GM23338 (cell line): Measurements from ENCODE around the gene NGEF. TPM values are rescaled to one million over a fixed set of nuclear protein-coding genes. Genes with fewer than 3 reads are reported as not detected.

Source experiments
- ATAC-seq: fragments of 200-7000 bp; cut with Tn5 transposase; 3 replicates; pipeline ENCODE4 v1.9.1; 2020
- DNase-seq: peaks from one replicate; pipeline ENCODE4 v3.0.0-alpha.2; 2015; ENCODE audit warnings: low spot score
- H2AFZ ChIP-seq: fragments of 200-600 bp; sonication (generic); 2 replicates; pipeline ENCODE4 v1.8.0; 2016; ENCODE audit warnings: antibody characterized with exemption, mild to moderate bottlenecking, moderate library complexity
- H3F3A ChIP-seq: fragments of 200-600 bp; sonication (generic); replicated peaks from 2 replicates; pipeline ENCODE4 v1.8.0; 2017; ENCODE audit warnings: antibody characterized with exemption, mixed run types, low read depth
- H3K27ac ChIP-seq: fragments of 200-600 bp; sonication (generic); 2 replicates; pipeline ENCODE4 v1.6.1; 2016; ENCODE audit warnings: low read depth
- H3K27me3 ChIP-seq: fragments of 200-600 bp; sonication (generic); 2 replicates; pipeline ENCODE4 v1.8.0; 2016; ENCODE audit warnings: mild to moderate bottlenecking, mixed run types, moderate library complexity; ENCODE audit not compliant: insufficient read depth
- H3K36me3 ChIP-seq: fragments of 200-600 bp; sonication (generic); 2 replicates; pipeline ENCODE4 v1.8.0; 2016; ENCODE audit warnings: mild to moderate bottlenecking; ENCODE audit not compliant: insufficient read depth
- H3K4me1 ChIP-seq: fragments of 200-600 bp; sonication (generic); 2 replicates; pipeline ENCODE4 v1.8.0; 2016; ENCODE audit warnings: mild to moderate bottlenecking, moderate library complexity; ENCODE audit not compliant: insufficient read depth
- H3K4me2 ChIP-seq: fragments of 200-600 bp; sonication (generic); 2 replicates; pipeline ENCODE4 v1.7.1; 2017; ENCODE audit warnings: mixed run types
- H3K4me3 ChIP-seq: fragments of 200-600 bp; sonication (generic); 2 replicates; pipeline ENCODE4 v1.6.1; 2016; ENCODE audit warnings: mixed run types
- H3K79me2 ChIP-seq: fragments of 200-600 bp; sonication (generic); replicated peaks from 2 replicates; pipeline ENCODE4 v1.8.0; 2017; ENCODE audit warnings: mild to moderate bottlenecking; ENCODE audit not compliant: insufficient read depth
- H3K9me2 ChIP-seq: fragments of 200-600 bp; sonication (generic); 2 replicates; pipeline ENCODE4 v1.8.0; 2017; ENCODE audit not compliant: insufficient read depth
- H4K20me1 ChIP-seq: fragments of 200-600 bp; sonication (generic); replicated peaks from 2 replicates; pipeline ENCODE4 v1.8.0; 2017; ENCODE audit warnings: mild to moderate bottlenecking; ENCODE audit not compliant: insufficient read depth
- H3K27ac Mint-ChIP-seq: 2 replicates; pipeline ENCODE4 v1.8.0; 2020; ENCODE audit warnings: inconsistent platforms, mild to moderate bottlenecking, moderate library complexity, mixed read lengths
- H3K27me3 Mint-ChIP-seq: 3 replicates; pipeline ENCODE4 v1.8.0; 2022; ENCODE audit warnings: low read depth, mild to moderate bottlenecking, moderate library complexity, mixed read lengths, inconsistent platforms; ENCODE audit not compliant: insufficient read depth, poor library complexity
- H3K36me3 Mint-ChIP-seq: 3 replicates; pipeline ENCODE4 v1.8.0; 2021; ENCODE audit warnings: low read depth, mild to moderate bottlenecking, inconsistent platforms, moderate library complexity, mixed read lengths
- H3K4me1 Mint-ChIP-seq: 3 replicates; pipeline ENCODE4 v1.8.0; 2020; ENCODE audit warnings: mild to moderate bottlenecking, inconsistent platforms, mixed read lengths
- H3K4me3 Mint-ChIP-seq: 3 replicates; pipeline ENCODE4 v1.8.0; 2021; ENCODE audit warnings: moderate library complexity, mild to moderate bottlenecking, inconsistent platforms, mixed read lengths
- H3K9me3 Mint-ChIP-seq: 3 replicates; pipeline ENCODE4 v1.8.0; 2020; ENCODE audit warnings: moderate library complexity, mild to moderate bottlenecking, inconsistent platforms, mixed read lengths
- CREB1 ChIP-seq: fragments of 250-450 bp; sonication (Bioruptor Pico); IDR thresholded peaks from 2 replicates; pipeline ENCODE4 v1.5.0; 2020; ENCODE audit warnings: low read depth, mild to moderate bottlenecking, moderate library complexity
- CTCF ChIP-seq, 2 experiments: fragments of 200-600 bp in 1 of 2; sonication (generic) in 1 of 2; conservative IDR thresholded peaks; 2 replicates each; pipeline versions ENCODE4 v1.5.1 to v1.6.1; 2016 to 2017; ENCODE audit warnings: antibody characterized with exemption in 2 of 2, low read depth in 2 of 2, mild to moderate bottlenecking in 2 of 2, moderate library complexity in 1 of 2
- EZH2 ChIP-seq: fragments of 200-600 bp; sonication (generic); IDR thresholded peaks from one replicate; pipeline ENCODE4 v1.8.0; 2017; ENCODE audit warnings: antibody characterized with exemption, mild to moderate bottlenecking, low read depth; ENCODE audit not compliant: unreplicated experiment
- EZH2phosphoT487 ChIP-seq: fragments of 200-600 bp; sonication (generic); IDR thresholded peaks from one replicate; pipeline ENCODE4 v1.8.1; 2018; ENCODE audit warnings: antibody characterized with exemption; ENCODE audit not compliant: unreplicated experiment
- JUNB ChIP-seq: IDR thresholded peaks from one replicate; pipeline ENCODE4 v1.6.1; 2016; ENCODE audit warnings: antibody characterized with exemption; ENCODE audit not compliant: unreplicated experiment
- NANOG ChIP-seq: IDR thresholded peaks from 2 replicates; pipeline ENCODE4 v1.6.1; 2016; ENCODE audit warnings: antibody characterized with exemption, borderline replicate concordance
- POLR2AphosphoS5 ChIP-seq: IDR thresholded peaks from 2 replicates; pipeline ENCODE4 v1.6.1; 2016; ENCODE audit warnings: antibody characterized with exemption, low read depth
- REST ChIP-seq: IDR thresholded peaks from one replicate; pipeline ENCODE4 v1.6.1; 2018; ENCODE audit warnings: antibody characterized with exemption; ENCODE audit not compliant: unreplicated experiment
- STAT1 ChIP-seq: IDR thresholded peaks from one replicate; pipeline ENCODE4 v1.6.1; 2016; ENCODE audit warnings: antibody characterized with exemption; ENCODE audit not compliant: unreplicated experiment
- ZNF114 ChIP-seq: fragments of 250-450 bp; sonication (Bioruptor Pico); IDR thresholded peaks from 2 replicates; pipeline ENCODE4 v1.5.0; 2020; ENCODE audit warnings: mild to moderate bottlenecking, moderate library complexity
- ZNF331 ChIP-seq: fragments of 250-450 bp; sonication (Bioruptor Pico); IDR thresholded peaks from 2 replicates; pipeline ENCODE4 v1.5.0; 2020; ENCODE audit warnings: low read depth, mild to moderate bottlenecking, moderate library complexity
- ZNF462 ChIP-seq: fragments of 250-450 bp; sonication (Bioruptor Pico); IDR thresholded peaks from 2 replicates; pipeline ENCODE4 v1.5.0; 2020; ENCODE audit warnings: mild to moderate bottlenecking, moderate library complexity
- polyA plus RNA-seq: library from polyadenylated mRNA; unstranded; fragments of >200 nt; fragmentation: Nextera tagmentation; extraction: Ambion mirVana; gene quantifications from 2 replicates; pipeline ENCODE4 v1.2.1, GENCODE V29; 2016
- total RNA-seq: library from RNA; depleted of rRNA; stranded (reverse); fragments of >200 nt; shearing (Covaris generic); gene quantifications from 2 replicates; pipeline ENCODE4 v1.2.3, GENCODE V29; 2014
- TF ChIP-seq, protein P1 (sequence below): IDR thresholded peaks from 2 replicates; pipeline ENCODE4 v1.6.1; 2016; ENCODE audit warnings: antibody characterized with exemption

NGEF gene
- total and polyA plus RNA-seq, 2 experiments from 2014 or later, result 1.8 to 5.4 TPM

DNA sequence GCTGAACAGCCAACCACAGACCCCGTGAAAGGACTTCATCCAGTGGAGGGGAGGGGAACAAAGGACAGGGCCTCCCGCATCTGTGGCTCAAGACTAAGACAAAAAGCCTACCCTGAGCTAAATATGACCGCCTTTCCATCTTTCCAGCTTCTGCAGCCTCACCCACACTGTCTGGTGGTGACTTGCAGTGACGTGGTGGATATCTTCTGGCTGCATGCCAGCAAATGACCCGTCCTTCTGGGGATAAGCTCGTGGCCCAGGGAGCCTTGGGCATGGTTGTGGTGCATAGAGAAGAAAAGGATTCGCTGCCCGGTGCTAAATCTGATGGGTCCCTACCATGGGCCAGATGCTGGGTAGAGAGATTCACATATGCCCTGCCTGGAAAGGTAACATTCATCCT lies 8.7 kb upstream of the NGEF start:
- H3K9me2 ChIP-seq, result no peaks in the 10 kb centered on the region
- no peak overlapping the region for H3K27ac Mint-ChIP-seq
- H3K4me1 ChIP-seq, result no peaks in the 10 kb centered on the region
- no peak overlapping the region for H3K27ac ChIP-seq
- peaks cover 5% of the 10 kb centered on the region for H3K27me3 Mint-ChIP-seq
- DNase-seq (no peak), ATAC-seq (no peak)
- H3K9me3 Mint-ChIP-seq, result no peaks in the 10 kb centered on the region; the same call in 2 of the 3 replicates
- H4K20me1 ChIP-seq, result no peaks in the 10 kb centered on the region
- TF ChIP-seq POLR2AphosphoS5 (no peak), CREB1 (CRISPR knock-in tag) (no peak), STAT1 (no peak), ZNF331 (CRISPR knock-in tag) (no peak), NANOG (no peak), REST (no peak), CTCF (conservative IDR thresholded peaks at IDR 0.05; ENCODE audit: low read depth in 2 of 2) (no peak), JUNB (no peak), EZH2 (no peak), ZNF114 (CRISPR knock-in tag) (no peak), EZH2phosphoT487 (no peak), ZNF462 (CRISPR knock-in tag) (no peak)
- TF ChIP-seq, protein P1, sequence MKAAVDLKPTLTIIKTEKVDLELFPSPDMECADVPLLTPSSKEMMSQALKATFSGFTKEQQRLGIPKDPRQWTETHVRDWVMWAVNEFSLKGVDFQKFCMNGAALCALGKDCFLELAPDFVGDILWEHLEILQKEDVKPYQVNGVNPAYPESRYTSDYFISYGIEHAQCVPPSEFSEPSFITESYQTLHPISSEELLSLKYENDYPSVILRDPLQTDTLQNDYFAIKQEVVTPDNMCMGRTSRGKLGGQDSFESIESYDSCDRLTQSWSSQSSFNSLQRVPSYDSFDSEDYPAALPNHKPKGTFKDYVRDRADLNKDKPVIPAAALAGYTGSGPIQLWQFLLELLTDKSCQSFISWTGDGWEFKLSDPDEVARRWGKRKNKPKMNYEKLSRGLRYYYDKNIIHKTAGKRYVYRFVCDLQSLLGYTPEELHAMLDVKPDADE, result no peak
- H3K36me3 Mint-ChIP-seq, result no peaks in the 10 kb centered on the region
- no peaks in the 10 kb centered on the region for H3K36me3 ChIP-seq
- no peak overlapping the region for H3K4me3 ChIP-seq
- no peaks in the 10 kb centered on the region for H3F3A ChIP-seq
- H2AFZ ChIP-seq, result no peak overlapping the region
- no peak overlapping the region for H3K4me2 ChIP-seq
- no peaks in the 10 kb centered on the region for H3K27me3 ChIP-seq
- H3K79me2 ChIP-seq, result no peaks in the 10 kb centered on the region
- no peak overlapping the region for H3K4me3 Mint-ChIP-seq
- H3K4me1 Mint-ChIP-seq, result peaks cover 4% of the 10 kb centered on the region
